Right lobe of liver (tissue), 4 donors: ENCODE results near the gene HSF2BP.

Experiments
- POLR2A ChIP-seq: fragments of 450-650 bp; IDR thresholded peaks from one replicate; pipeline ENCODE4 v1.6.1; 2017; ENCODE audit warnings: antibody characterized with exemption, mild to moderate bottlenecking
- TF ChIP-seq, protein P1 (sequence below), 4 donors: fragments of 200-600 bp in 3 of 4; fragments of 450-650 bp in 1 of 4; IDR thresholded peaks; one replicate each; pipeline versions ENCODE4 v1.5.1 to v1.8.0; 2016 to 2022; ENCODE audit warnings: antibody characterized with exemption in 4 of 4, mild to moderate bottlenecking in 2 of 4
- donor health status: DM: no; HTN: no; CAD: no.
- donor health status: DM: no; HTN: no; CAD: no.
- donor health status: DM: no; HTN: yes; CAD: no.

DNA sequence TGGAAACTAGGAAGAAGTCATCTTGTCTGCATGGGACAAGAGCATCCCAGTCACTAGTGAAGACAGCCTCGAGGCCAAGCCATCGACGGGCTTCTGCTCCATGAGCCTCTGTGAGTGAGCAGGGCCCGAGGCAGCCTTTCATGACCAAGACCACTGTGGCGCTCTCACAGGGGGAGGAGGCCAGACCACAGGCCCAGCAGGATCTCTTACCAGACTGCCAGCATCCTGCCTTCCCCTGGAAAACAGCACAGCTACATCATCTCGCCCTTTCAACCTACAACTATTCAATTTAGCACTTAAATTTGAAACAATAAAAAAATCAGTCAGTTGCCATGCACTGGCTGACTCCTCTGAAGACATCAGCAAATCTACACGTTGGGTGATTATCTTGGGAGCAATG, 85.4 kb downstream of the HSF2BP start:
- TF ChIP-seq, protein P1, sequence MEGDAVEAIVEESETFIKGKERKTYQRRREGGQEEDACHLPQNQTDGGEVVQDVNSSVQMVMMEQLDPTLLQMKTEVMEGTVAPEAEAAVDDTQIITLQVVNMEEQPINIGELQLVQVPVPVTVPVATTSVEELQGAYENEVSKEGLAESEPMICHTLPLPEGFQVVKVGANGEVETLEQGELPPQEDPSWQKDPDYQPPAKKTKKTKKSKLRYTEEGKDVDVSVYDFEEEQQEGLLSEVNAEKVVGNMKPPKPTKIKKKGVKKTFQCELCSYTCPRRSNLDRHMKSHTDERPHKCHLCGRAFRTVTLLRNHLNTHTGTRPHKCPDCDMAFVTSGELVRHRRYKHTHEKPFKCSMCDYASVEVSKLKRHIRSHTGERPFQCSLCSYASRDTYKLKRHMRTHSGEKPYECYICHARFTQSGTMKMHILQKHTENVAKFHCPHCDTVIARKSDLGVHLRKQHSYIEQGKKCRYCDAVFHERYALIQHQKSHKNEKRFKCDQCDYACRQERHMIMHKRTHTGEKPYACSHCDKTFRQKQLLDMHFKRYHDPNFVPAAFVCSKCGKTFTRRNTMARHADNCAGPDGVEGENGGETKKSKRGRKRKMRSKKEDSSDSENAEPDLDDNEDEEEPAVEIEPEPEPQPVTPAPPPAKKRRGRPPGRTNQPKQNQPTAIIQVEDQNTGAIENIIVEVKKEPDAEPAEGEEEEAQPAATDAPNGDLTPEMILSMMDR (IDR thresholded peaks at IDR 0.05), result no peak
- no peak for TF ChIP-seq POLR2A
